Measurements from ENCODE around the gene KLF16.

DNA sequence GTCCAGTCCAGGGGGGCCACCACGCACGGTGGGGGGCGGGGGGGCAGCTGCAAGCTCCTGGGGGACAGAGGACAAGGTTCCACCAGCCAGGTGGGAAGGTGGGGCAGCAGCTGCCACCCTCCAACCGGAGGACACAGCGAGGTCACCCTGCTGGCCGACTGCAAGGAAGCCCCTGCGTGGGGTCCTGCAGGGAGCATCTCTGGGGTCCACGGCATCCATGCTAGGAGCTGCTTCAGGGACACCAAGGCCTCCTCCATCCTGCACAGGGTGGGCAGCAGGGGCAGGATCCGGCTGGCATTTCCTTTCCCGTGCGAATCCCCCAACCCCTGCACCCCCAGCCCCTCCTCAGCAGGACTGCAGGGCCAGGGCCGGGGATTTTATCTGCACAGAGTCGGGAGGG, 8.3 kb upstream of the KLF16 start:
- TF ChIP-seq, protein P1, sequence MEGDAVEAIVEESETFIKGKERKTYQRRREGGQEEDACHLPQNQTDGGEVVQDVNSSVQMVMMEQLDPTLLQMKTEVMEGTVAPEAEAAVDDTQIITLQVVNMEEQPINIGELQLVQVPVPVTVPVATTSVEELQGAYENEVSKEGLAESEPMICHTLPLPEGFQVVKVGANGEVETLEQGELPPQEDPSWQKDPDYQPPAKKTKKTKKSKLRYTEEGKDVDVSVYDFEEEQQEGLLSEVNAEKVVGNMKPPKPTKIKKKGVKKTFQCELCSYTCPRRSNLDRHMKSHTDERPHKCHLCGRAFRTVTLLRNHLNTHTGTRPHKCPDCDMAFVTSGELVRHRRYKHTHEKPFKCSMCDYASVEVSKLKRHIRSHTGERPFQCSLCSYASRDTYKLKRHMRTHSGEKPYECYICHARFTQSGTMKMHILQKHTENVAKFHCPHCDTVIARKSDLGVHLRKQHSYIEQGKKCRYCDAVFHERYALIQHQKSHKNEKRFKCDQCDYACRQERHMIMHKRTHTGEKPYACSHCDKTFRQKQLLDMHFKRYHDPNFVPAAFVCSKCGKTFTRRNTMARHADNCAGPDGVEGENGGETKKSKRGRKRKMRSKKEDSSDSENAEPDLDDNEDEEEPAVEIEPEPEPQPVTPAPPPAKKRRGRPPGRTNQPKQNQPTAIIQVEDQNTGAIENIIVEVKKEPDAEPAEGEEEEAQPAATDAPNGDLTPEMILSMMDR (IDR thresholded peaks at IDR 0.05), result no peak
- no peak for TF ChIP-seq POLR2A (IDR thresholded peaks at IDR 0.05)
